Effector CD4-positive, alpha-beta T cell (primary cell): ENCODE measurements around the gene OAT.
A peak's percentile ranks its signal among the peaks of the same experiment; 100 is the strongest.
"Not testable (repeated sequence)": the region's sequence is repeated elsewhere in the genome, so short reads cannot be mapped to it uniquely, and the experiment has no call there.

ENCODE experiments used
- DNase-seq: peaks from one replicate; pipeline ENCODE4 v3.0.0-alpha.2; 2020

OAT gene

GRCh38 chr10:124447751-124448466 is 29.2 kb upstream of the OAT start:
- no peak for DNase-seq

- DNase-seq: no peak
These were observed 28.4 kb upstream of the OAT start for GRCh38 chr10:124446830-124447750.

GRCh38 chr10:124441694-124442093 is 23.0 kb upstream of the OAT start:
- not testable (repeated sequence) for DNase-seq

- DNase-seq: no peak
These were observed 17.5 kb upstream of the OAT start for GRCh38 chr10:124436191-124436638.

- DNase-seq: not testable (repeated sequence)
These were observed 17.0 kb upstream of the OAT start for GRCh38 chr10:124435683-124436082.

GRCh38 chr10:124433461-124433860 is 14.7 kb upstream of the OAT start:
- no peak for DNase-seq

GRCh38 chr10:124430077-124430476 is 11.4 kb upstream of the OAT start:
- no peak for DNase-seq

GRCh38 chr10:124429576-124429975 is 10.9 kb upstream of the OAT start:
- no peak for DNase-seq

GRCh38 chr10:124428207-124428777 is 9.6 kb upstream of the OAT start:
- DNase-seq: no peak

GRCh38 chr10:124425227-124425962 is 6.7 kb upstream of the OAT start:
- DNase-seq: no peak

- DNase-seq: no peak
These were observed 5.1 kb upstream of the OAT start for GRCh38 chr10:124423813-124424212.

- no peak for DNase-seq
These were observed 4.0 kb upstream of the OAT start for GRCh38 chr10:124422742-124423141.

GRCh38 chr10:124420254-124420653 is 1.5 kb upstream of the OAT start:
- no peak for DNase-seq

- DNase-seq: no peak
These were observed 912 bp upstream of the OAT start for GRCh38 chr10:124419635-124420034.

- DNase-seq: peak; percentile 31
These were observed 613 bp downstream of the OAT start for GRCh38 chr10:124417895-124418725.

- DNase-seq: no peak
These were observed 2.0 kb downstream of the OAT start for GRCh38 chr10:124416733-124417132.

- DNase-seq: no peak
These were observed 3.5 kb downstream of the OAT start for GRCh38 chr10:124415210-124415609.

GRCh38 chr10:124414076-124414475 is 4.6 kb downstream of the OAT start:
- no peak for DNase-seq

- DNase-seq: no peak
These were observed 9.0 kb downstream of the OAT start for GRCh38 chr10:124409696-124410095.

- DNase-seq: no peak
These were observed 10.4 kb downstream of the OAT start for GRCh38 chr10:124408357-124408756.

- no peak for DNase-seq
These were observed 11.3 kb downstream of the OAT start for GRCh38 chr10:124407456-124407855.

GRCh38 chr10:124403548-124403947 is 15.2 kb downstream of the OAT start:
- DNase-seq: peak; percentile 16
